ENCODE measurements around the gene HOXC12.

Gene HOXC12

GRCh38 chr12:53995378-53996239 is 40.9 kb downstream of the HOXC12 start:
- DNase-seq (ENCODE audit: low read depth in 2 of 2, low spot score in 1 of 2): no peak

GRCh38 chr12:53996240-53997203 is 41.8 kb downstream of the HOXC12 start:
- DNase-seq (ENCODE audit: low read depth in 2 of 2, low spot score in 1 of 2): no peak

- no peak for DNase-seq (ENCODE audit: low read depth in 2 of 2, low spot score in 1 of 2)
Observed at GRCh38 chr12:53997204-53998109, 42.8 kb downstream of the HOXC12 start.

- DNase-seq (ENCODE audit: low read depth in 2 of 2, low spot score in 1 of 2): no peak
Observed at GRCh38 chr12:53998110-53998899, 43.6 kb downstream of the HOXC12 start.

GRCh38 chr12:53998900-53999236 is 44.2 kb downstream of the HOXC12 start:
- no peak for DNase-seq (ENCODE audit: low read depth in 2 of 2, low spot score in 1 of 2)

DNA sequence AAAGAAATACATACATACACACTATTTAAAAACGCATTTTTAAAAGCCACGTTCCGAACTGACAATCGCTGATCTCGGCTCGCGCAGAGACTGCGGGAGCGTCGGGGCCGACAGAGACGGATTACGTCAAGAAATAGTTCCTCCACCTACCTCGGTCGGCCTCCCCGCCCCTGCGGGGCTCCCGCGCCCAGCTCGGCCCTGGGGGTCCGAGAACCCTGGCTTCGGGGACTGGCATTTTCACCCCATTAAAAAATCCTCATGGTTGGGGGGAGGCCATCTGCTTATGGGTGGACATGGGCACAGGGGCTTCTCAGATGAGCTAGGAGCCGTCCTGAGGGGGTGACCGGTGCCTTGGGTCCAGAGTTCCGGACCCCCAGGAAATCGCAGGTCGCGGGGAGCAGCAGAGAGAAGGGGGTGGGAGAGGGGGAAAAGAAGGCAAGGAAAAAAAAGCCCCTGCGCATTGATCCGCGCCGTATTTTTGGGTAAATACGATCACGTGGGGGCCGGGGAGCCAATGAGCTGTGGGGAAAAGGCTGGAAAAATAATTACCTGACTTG is 44.9 kb downstream of the HOXC12 start:
- no peak for DNase-seq (ENCODE audit: low read depth in 2 of 2, low spot score in 1 of 2)

GRCh38 chr12:54000116-54001114 is 45.7 kb downstream of the HOXC12 start, which contains the start of gene HOXC9:
TSS of gene HOXC9 (plus strand) at chr12:54000161. CDS start at chr12:54000189, 28 bp downstream.
- no peak for DNase-seq (ENCODE audit: low read depth in 2 of 2, low spot score in 1 of 2)

DNA sequence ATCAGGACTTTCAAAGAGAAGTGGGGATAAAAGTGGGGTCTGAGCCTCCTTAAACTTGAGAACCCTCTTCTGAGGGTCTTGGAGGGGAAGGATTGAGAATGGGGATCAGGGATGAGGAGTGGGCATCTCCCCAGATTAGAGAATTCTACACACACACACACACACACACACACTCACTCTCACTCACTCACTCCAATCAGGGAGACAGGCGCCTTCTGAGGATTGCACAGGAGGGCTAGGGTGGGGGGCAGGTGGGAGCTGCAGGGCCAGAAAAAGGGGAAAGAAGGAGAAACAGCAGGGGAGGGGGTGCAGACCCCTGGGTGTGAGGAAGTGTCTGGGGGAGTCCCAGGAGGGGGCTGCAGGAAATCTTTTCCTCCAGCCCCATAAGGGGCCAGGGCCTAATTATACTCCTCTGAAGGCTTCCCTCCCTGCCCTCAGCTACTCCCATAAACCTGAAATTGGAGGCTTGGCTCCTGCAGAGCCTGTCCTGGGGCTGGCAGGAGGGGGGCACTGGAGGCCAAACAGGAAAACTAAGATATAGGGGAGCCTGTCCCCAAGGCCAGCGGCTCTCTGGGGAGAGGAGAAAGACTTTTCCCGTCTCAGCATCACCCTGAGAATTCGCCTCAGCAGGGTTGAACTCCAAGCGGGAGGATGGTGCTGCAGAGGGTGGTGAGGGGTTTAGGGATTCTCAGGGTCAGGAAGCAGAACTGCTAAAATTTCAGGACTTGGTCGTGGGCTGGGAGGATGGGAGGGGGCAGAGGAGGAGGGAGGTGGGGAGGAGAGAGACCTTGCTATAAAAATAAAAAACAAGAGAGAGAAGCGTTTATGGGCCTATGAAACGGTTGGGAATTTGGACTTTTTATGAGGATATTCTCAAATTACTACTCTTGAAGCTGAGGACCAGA is 46.8 kb downstream of the HOXC12 start:
- DNase-seq (ENCODE audit: low read depth in 2 of 2, low spot score in 1 of 2): no peak

GRCh38 chr12:54002278-54002914 is 47.7 kb downstream of the HOXC12 start:
- DNase-seq (ENCODE audit: low read depth in 2 of 2, low spot score in 1 of 2): no peak

DNA sequence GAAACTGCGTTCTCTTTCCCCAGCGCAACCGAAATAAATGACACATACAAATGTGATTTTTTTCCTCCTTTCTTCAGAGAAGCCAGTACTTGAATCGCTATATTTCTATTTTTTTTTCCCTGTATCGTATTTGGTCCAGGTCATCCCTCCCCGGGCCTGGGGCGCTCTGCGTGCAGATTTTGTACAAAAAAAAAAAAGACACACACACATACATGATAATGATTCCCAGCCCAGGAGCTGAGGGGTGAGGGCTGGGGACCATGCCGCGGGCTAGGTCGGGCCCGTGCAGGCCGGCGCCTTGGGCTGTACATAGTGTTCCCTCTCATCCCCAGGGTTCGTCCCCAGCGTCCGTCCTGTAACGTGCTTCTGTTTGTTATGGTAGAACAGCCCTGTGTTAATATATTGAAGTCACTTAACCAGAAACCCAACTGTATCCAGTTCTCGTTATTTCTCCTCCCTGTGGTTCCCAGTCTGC is 48.2 kb downstream of the HOXC12 start:
- DNase-seq (ENCODE audit: low read depth in 2 of 2, low spot score in 1 of 2): no peak

DNA sequence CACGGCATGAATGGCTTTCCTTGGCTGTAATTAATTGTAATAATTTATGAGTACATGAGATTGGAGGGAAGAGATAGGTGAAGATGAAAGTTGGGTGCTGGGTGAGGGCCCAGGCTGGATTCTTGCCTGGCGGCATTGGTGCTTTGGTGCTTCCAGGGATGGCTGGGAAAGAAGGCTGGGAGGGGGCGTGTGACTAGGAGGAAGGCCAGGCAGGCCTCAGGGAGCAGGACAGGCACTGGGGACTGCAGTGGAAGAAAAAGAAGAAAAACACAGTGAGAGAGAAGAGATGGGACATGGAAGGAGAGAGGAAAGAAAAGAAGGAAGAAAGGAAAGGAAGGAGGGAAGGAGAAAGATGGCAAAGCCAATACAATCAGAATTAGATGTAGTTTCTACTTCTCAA is 48.9 kb downstream of the HOXC12 start:
- DNase-seq (ENCODE audit: low read depth in 2 of 2, low spot score in 1 of 2): no peak

GRCh38 chr12:54004063-54004840 is 49.5 kb downstream of the HOXC12 start:
- no peak for DNase-seq (ENCODE audit: low read depth in 2 of 2, low spot score in 1 of 2)

DNA sequence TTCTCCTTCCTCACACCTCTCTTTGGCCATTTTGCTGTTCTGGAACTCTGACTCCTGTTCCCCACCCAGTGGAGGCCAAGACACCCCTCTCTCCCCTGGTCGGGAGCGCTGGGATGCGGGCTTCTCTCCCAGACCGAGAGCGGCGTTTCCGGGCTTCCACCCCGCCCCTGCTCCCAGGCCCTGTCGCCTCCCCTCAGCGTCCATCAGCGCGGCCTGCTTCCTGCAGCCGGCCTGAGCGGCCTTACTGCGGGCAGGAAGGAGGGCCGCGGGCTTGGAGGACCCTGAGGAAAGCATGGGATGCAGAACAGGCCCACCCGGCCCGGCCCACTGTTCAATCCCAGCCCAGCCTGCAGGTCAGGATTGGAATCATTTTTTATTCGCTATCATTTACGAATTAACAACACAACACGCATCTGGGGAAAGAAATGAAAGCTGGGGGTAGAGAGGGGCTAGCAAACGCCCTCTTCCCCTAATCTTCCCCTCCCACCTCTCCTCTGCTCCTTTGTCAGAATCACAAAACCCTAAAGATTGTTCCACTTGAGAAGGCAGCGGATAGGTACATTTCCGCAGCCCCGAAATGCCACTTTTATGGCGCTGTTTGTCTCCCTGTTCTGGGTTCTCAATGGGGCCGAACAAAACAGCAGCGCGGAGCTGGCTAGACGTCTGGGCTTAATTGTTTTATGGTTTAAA is 50.3 kb downstream of the HOXC12 start:
- DNase-seq (ENCODE audit: low read depth in 2 of 2, low spot score in 1 of 2): no peak

DNA sequence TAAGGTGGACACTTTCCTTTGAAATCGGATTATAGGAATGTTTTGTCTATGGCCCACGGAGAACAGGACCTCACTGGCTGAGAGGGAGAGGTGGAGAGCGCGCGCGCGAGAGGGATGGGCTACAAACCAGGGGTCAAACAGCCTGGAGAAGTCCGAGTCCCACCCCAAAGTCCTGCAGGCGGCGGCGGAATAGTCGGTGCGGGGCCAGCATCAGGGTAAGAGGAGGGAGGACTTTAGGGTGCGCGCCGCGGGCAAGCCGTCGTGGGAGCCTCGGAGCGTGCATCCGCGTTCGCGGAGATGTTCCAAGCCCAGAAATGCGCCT is 50.8 kb downstream of the HOXC12 start:
- DNase-seq (ENCODE audit: low read depth in 2 of 2, low spot score in 1 of 2): no peak

DNA sequence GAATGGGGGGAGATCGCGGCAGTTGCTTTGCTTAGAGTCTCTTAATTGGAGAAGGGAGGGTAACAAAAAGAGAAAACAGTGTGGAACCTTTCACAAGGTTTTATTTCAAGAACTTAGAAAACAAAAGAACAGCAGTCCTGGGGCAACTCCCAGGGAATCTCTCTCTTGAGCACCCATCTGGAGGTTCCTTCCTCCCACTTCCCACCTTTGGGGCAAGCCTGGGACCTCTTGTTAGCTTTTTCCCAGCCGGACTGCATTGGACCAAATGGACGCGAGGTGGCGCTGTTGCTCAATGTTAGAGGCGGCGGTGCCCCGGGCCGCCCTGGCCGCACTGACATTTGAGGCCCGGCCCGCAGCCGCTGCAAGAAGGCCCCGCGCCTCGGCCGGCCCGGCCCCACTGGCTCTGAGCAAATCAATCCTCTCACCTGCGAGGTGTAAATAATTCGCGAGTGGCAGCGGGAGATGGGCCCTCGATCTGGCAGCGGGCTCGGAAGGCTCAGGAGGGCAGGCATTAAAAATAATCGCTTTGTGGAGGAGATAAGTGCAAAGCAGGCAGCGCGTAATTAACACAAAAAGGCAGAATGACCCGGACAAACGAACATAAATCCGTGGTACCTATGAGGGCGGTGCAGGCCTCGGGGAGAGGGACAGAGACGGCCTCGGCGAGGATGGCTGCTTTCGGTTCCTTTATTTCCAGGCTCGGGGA is 51.3 kb downstream of the HOXC12 start:
- DNase-seq (ENCODE audit: low read depth in 2 of 2, low spot score in 1 of 2): peak; percentile 74 to 78

Measured in stimulated activated CD8-positive, alpha-beta memory T cell treated with anti-CD3 and anti-CD28 coated beads, Interleukin-4, amount 100 ng/mL, for 1 hour (primary cell).